Activated CD4-positive, alpha-beta T cell treated with anti-CD3 and anti-CD28 coated beads, Interleukin-2, amount 50 U/mL, for 48 hours (primary cell): ENCODE measurements around the gene RAB8A.
"Not testable (repeated sequence)": the region's sequence is repeated elsewhere in the genome, so short reads cannot be mapped to it uniquely, and the experiment has no call there.

Experiments used
- DNase-seq, 2 experiments: peaks; one replicate each; pipeline ENCODE4 v3.0.0-alpha.2; 2020

Gene RAB8A

GRCh38 chr19:16143399-16144215 is 31.9 kb downstream of the RAB8A start, which contains the start of gene HSH2D:
Gene HSH2D (plus strand): TSS chr19:16143685. CDS start chr19:16148751, 5,066 bp downstream.
- peak; percentile 76 to 82 for DNase-seq

- DNase-seq = no peak
These were observed 32.5 kb downstream of the RAB8A start for GRCh38 chr19:16144216-16144581.

- no peak for DNase-seq
These were observed 34.4 kb downstream of the RAB8A start for GRCh38 chr19:16146112-16146511.

DNA sequence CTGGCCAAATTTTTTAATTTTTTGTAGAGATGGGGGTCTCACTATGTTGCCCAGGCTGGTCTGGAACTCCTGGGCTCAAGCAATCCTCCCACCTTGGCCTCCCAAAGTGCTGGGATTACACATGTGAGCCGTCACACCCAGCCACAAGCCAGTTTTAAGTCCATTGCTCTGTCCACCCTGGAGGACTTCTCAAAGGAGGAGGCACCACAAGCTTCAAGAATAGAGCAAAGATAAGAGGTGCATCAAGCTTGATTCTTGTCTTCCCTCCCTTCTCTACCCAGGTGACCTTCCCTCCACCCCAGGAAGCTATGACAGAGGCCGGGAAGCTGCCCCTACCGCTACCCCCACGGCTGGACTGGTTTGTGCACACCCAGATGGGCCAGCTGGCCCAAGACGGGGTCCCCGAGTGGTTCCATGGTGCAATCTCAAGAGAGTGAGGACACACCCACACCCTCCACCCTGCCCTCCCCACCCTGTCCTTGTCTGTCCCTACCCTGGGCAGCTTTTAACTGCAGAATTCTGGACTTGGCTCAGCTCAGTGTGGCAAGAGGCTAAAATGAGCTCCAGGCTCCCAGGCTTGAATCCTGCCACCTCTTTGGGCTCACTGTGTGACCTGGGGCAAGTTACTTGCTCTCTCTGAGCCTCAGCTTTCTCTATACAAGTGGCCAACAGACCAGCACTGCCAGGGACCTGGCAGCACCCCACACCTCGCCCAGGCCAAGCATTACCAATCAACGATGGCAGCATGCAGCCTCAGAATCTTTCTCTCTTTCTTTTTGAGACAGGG is 36.9 kb downstream of the RAB8A start:
- DNase-seq = no peak

DNA sequence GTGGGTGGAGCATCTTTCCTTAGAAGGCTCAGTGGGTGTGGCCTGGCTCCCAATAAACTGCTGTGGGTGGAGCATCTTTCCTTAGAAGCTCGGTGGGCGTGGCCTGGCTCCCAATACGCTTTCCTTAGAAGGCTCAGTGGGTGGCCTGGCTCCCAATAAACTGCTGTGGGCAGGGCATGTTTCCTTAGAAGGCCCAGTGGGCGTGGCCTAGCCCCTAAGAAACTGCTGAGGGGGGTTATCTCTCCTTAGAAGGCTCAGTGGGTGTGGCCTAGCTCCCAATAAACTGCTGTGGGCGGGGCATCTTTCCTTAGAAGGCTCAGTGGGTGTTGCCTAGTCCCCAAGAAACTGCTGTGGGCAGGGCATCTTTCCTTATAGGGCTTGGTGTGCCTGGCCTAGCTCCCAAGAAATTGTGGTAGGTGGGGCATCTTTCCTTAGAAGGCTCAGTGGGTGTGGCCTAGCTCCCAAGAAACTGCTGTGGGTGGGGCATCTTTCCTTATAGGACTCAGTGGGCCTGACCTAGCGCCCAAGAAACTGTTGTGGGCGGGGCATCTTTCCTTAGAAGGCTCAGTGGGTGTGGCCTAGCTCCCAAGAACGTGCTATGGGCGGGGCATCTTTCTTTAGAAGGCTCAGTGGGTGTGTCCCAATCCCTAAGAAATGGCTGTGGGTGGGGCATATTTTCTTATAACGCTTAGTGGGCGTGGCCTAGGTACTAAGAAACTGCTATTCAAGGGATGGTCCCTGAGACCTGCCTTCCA is 42.1 kb downstream of the RAB8A start:
- no peak for DNase-seq

DNA sequence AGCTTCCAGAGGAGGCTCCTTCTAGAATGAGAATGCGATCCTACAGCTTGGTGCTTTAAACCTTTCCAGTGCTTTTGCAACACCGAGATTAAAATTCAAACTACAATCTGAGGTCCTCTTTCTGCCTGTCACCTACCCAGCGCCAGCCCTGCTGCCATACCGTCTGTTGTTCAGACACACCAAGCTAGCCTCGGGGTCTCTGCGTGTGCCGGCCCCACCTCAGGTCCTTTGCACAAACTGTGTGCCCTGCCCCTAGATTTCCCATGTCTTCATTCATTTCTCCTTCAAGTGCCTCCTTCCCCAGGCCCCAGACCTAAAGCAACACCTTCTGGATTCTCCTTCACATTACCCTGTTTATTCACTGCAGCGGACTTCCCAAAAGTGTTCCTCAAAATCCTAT is 42.9 kb downstream of the RAB8A start:
- DNase-seq = no peak

DNA sequence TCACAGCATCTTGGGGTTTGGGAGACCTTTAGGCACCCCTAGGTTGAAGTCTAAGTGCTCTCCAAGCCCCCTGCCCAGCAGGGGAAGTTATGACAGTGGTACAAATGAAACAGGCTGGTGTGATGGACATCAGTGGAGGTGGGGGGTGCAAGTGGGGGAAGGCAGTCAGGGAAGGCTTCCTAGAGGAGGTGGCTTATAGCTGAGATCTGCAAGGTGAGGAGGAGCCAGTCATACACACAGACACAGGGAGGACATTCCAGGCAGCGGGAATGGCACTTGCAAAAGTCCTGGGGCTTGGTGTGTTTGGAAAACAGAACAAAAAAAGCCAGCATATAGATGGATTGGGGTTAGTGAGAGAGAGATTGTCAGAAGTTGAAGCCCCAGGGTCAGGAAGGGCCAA is 43.4 kb downstream of the RAB8A start:
- DNase-seq = no peak

DNA sequence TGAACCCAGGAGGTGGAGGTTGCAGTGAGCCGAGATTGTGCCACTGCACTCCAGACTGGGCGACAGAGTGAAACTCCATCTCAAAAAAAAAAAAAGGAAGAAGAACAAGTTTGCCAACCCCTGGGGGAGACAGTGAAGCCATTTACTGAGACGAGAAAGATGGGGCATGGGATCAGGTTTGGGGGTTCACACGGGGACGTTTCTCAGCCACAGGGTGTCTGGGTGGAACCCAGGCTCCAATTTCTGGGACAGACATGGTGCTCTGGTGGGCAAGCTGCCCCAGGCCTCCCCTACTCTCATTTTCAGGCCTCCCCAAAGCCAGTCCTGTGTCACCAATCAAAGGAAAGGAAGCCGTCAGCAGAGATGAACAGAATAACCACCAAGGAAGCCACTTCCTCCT is 45.2 kb downstream of the RAB8A start:
- DNase-seq = no peak

- no peak for DNase-seq
These were observed 45.9 kb downstream of the RAB8A start for GRCh38 chr19:16157601-16158000.

DNA sequence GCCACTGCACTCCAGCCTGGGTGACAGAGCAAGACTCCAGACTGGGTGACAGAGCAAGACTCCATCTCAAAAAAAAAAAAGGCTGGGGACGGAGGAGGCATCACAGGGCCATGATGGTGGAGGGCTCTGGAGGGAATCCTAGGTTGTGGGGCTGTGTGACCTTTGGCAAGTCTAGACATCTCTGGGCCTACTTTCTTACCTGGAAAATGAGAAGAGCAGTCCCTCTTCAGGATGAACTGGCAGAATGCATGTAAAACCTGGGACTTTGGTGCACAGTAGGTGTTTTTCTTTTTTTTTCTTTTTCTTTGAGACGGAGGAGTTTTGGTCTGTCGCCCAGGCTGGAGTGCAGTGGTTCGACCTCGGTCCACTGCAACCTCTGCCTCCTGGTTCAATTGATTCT is 48.0 kb downstream of the RAB8A start:
- DNase-seq = no peak

- peak in 1 of 2 experiments; percentile 15 for DNase-seq
These were observed 48.8 kb downstream of the RAB8A start for GRCh38 chr19:16160445-16160942.

GRCh38 chr19:16160943-16161560 is 49.4 kb downstream of the RAB8A start:
- DNase-seq = peak; percentile 63 to 69

DNA sequence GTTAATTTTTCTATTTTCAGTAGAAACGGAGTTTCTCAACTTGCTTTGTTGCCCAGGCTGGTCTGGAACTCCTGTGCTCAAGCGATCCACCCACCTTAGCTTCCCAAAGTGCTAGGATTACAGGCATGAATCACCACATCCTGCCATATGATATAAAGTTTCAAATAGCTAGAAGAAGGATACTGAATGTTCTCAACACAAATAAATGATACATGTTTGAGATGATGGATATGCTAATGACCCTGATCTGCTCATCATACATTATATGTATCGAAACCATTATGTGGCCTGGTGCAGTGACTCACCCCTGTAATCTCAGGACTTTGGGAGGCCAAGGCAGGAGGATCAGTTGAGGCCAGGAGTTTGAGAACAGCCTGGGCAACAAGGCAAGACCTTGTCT is 50.2 kb downstream of the RAB8A start:
- peak; percentile 33 to 54 for DNase-seq

DNA sequence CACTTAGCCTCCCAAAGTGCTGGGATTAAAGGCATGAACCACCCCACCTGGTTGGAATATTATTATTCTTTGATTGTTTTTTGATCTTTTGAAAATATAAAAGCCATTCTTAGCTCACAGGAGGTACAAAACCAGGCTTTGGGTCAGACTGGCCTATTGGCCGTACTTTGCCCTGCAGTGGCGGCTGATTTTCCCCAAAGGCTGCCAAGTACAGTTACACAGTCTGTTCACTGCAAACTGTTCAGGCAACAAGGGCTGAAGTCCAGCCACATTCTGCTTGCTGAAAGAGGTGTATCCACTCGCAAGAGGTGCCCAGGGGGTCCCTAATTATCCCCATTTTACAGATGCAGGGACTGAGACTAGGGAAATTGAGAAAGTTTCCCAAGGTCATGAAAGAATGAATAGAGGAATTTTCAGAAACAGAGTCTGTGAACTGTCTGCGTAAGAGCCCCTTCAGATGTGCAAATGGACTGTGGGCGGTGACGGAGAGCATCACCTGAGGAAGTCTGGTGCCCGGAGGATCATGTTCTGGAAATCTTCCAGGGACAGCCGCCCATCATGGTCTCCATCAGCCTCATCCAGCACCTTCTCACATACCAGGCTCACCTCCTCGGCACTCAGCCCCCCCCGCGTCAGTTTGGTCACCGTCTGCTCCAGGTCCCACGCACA is 52.7 kb downstream of the RAB8A start:
- no peak for DNase-seq

GRCh38 chr19:16166417-16166816 is 54.7 kb downstream of the RAB8A start:
- no peak for DNase-seq

DNA sequence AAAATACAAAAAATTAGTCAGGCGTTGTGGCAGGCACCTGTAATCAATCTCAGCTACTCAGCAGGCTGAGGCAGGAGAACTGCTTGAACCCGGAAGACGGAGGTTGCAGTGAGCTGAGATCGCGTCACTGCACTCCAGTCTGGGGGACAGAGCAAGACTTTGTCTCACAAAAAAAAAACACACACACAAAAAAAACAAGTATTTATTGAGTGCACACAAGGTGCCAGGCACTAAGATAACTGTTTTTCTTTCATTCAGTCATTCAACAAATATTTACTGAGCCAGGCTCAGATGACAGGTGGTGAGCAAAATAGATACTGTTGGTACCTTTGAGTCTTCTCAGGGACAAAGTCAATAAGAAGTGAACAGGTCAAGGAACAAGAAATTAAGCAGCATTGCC is 55.4 kb downstream of the RAB8A start:
- no peak for DNase-seq

DNA sequence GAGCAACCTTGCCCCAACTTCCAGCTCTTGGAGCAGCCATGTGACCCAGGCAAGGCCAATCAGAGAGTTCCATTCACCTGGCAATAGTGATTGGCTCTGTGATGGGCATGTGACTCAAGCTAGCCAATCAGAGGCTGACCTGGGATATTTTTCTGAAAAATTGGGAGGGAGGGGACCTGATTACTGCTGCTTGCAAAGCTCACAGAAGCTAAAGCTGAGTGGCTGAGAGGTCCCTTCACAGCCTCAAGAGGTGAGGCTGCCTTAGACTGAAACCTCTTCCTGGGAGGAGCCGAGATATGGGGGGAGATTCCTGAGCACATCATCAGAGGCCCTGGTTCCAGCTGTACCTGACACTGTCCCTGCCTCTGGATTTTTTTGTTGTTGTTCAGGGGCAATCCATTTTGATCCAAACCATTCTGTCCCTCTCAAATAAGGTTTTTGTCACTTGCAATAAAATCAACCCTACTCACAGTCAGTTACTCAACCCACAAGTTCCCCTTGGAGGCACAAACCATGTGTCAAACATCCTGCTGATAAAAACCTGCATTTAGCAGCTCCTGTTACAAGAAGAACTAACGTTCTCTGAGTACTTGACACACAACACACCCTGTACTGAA is 56.9 kb downstream of the RAB8A start:
- no peak for DNase-seq

DNA sequence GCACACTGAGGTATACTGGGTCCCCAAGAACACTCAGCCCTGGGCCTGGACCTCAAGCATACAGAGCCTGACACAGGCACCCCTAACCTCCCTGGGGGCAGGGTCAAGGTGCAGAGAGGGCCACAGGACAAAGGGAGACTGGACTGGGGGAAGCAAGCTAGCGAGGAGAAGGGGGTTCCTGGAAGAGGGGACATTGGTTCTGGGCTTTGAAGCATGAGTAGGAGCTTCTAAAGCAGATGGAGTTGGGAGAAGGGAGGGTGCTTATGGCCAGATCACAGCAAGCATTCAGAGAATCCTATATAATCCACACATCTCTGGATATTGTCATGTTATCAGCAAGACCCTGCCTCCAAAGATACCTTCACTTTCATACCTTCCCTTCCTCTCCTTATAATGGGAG is 58.4 kb downstream of the RAB8A start:
- DNase-seq = no peak

DNA sequence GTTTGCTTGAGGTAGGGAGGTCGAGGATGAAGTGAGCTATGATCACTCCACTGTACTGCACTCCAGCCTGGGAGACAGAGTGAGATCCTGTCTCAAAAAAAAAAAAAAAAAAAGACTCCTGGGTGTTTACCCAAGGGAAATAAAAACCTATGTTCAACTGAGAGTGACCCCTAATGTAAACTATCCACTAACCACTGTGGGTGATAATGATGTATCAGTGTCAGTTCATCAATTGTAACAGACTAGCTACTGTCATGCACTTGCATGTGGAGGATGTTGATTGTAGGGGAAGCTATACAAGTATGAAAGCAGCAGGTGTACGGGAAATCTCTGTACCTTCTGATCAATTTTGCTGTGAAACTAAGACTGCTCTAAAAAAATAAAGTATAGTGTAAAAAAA is 64.3 kb downstream of the RAB8A start:
- no peak for DNase-seq

DNA sequence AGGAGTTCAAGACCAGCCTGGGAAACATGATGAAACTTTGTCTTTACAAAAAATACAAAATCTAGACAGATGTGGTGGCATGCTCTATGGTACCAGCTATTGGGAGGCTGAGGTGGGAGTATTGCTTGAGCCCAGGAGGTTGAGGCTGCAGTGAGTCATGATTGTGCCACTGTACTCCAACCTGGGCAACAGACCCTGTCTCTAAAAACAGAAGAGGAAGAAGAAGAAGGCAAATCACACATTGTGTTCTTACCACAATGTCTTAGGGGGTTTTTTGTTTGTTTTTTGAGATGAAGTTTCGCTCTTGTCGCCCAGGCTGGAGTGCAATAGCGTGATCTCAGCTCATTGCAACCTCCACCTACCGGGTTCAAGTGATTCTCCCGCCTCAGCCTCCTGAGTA is 67.2 kb downstream of the RAB8A start:
- not testable (repeated sequence) for DNase-seq

- no peak for DNase-seq
These were observed 68.9 kb downstream of the RAB8A start for GRCh38 chr19:16180611-16181010.
